Astrocyte of the cerebellum (primary cell): ENCODE results near the gene VTI1B.
A peak's percentile ranks its signal among the peaks of the same experiment; 100 is the strongest.
"Not testable (repeated sequence)": the region's sequence is repeated elsewhere in the genome, so short reads cannot be mapped to it uniquely, and the experiment has no call there.

Source experiments
- DNase-seq: peaks from one replicate; pipeline ENCODE4 v3.0.0-alpha.2; 2011; ENCODE audit warnings: low read depth
- H3K4me3 ChIP-seq: 2 replicates; pipeline ENCODE4 v1.5.1; 2011; ENCODE audit warnings: mild to moderate bottlenecking, low read depth, low read length, moderate library complexity
- in situ Hi-C: cut with HindIII; loops from 2 replicates; pipeline ENCODE4 v1.10.0; 2017; ENCODE audit warnings: low sequenced_read_pairs
- TF ChIP-seq, protein P1 (sequence below): IDR thresholded peaks from 2 replicates; pipeline ENCODE4 v1.5.1; 2012; ENCODE audit warnings: low read length, low read depth, moderate library complexity, mild to moderate bottlenecking; ENCODE audit errors: missing control alignments

VTI1B gene

DNA sequence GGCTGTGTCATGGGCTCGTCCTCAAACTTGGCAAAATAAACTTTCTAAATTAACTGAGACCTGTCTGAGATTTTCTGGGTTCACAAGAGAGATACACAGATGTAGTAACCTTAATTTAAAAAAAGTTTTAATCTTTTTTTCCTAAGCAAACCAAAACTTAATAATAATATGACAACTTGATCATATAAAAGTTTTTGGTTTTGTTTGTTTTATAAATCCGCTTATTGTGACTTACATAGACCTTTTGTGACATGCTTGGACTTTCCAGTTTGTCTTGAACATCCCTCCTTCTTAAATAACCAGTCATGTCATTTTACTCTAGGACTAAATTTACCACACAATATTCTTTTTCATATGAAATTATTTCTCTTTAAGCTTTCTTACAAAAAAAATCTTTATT lies 35.8 kb upstream of the VTI1B start:
- H3K4me3 ChIP-seq, result no peak overlapping the region
- DNase-seq, result no peak
- in situ Hi-C loops, result no loop called here
- TF ChIP-seq, protein P1, sequence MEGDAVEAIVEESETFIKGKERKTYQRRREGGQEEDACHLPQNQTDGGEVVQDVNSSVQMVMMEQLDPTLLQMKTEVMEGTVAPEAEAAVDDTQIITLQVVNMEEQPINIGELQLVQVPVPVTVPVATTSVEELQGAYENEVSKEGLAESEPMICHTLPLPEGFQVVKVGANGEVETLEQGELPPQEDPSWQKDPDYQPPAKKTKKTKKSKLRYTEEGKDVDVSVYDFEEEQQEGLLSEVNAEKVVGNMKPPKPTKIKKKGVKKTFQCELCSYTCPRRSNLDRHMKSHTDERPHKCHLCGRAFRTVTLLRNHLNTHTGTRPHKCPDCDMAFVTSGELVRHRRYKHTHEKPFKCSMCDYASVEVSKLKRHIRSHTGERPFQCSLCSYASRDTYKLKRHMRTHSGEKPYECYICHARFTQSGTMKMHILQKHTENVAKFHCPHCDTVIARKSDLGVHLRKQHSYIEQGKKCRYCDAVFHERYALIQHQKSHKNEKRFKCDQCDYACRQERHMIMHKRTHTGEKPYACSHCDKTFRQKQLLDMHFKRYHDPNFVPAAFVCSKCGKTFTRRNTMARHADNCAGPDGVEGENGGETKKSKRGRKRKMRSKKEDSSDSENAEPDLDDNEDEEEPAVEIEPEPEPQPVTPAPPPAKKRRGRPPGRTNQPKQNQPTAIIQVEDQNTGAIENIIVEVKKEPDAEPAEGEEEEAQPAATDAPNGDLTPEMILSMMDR, result no peak

DNA sequence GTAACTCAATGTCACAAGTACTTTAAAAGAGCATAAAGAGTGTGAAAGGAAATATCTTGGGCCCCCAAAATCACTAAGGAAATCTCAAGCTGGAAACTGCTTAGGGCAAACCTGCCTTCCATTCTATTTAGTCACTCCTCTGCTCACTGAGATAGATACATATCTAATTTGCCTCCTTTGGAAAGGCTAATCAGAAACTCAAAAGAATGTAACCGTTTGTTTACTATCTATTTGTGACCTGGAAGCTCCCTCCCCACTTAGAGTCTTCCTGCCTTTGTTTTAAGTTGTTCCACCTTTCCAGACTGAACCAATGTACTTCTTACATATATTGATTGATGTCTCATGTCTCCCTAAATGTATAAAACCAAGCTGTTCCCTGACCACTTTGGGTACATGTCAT lies 35.4 kb upstream of the VTI1B start:
- H3K4me3 ChIP-seq, DNase-seq, in situ Hi-C loops: not testable (repeated sequence)

DNA sequence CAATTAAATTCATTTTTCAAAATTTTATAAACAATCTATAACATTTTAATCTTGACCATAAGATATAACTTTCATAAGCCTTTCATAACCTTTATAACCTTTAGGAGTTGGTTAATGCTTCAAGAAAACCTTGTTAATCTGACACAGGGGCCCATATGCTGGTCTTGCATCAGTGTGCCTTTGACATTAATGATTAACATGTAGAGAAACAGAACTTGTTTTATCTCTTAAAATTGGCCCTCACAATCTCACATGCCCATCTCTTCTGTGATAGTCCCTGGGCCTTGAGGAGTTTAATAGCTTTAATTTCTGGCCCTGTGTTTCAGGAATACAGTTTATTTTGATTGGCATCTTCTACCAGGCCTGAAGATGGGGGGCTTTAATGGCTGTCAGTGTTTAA lies 34.9 kb upstream of the VTI1B start:
- in situ Hi-C loops, DNase-seq, H3K4me3 ChIP-seq: not testable (repeated sequence)

DNA sequence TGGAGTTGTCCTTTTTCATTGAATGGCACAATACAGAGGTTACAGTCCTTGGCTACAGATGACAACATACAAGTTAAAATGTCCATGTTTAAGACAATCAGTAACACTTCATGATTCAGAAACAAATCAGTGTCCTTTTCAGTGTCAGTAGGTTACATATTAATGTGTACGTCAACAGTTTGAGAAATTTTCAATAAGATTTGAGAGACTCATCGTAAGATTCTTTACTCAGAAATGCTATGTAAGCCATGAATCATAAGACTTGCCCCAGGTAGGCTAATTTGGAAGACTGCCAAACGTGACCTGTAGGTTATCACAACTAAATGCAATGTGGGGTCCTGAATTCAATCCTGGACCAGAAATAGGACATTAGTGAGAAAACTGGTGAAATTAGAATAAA lies 30.8 kb upstream of the VTI1B start:
- TF ChIP-seq, protein P1, result no peak
- in situ Hi-C loops, result no loop called here
- no peak for DNase-seq
- H3K4me3 ChIP-seq, result no peak overlapping the region

DNA sequence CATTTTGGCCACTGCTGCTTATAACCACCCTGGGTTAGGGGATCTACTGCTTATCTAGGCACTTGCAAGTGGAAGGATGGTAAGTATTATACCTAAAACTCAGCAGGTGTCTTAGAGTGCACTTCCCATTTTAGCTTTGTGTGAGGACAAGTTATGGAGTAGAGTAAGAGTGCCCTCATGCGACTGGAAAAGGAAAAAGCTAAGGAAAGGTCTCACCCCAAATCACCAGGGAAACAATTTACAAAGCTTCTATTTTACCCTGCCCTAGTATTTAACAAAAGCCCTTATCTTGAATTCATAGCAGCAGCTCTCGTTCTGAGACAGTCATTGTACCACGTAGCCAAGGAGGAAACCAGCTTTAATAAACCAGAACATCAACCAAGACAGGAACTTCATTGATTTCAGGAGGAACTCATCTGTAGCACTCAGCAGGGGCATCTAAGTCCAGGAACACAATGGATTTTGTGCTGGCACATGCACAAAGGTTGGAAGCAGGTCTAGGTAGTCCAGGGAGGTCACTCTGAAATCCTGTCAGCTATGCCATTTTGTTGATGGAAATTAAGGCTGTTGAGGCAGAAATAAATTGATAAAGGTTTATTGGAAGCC lies 30.2 kb upstream of the VTI1B start:
- H3K4me3 ChIP-seq, result no peak overlapping the region
- peak; percentile 44 for DNase-seq
- TF ChIP-seq, protein P1, result peak; percentile 79
- in situ Hi-C loops, result no loop called here

DNA sequence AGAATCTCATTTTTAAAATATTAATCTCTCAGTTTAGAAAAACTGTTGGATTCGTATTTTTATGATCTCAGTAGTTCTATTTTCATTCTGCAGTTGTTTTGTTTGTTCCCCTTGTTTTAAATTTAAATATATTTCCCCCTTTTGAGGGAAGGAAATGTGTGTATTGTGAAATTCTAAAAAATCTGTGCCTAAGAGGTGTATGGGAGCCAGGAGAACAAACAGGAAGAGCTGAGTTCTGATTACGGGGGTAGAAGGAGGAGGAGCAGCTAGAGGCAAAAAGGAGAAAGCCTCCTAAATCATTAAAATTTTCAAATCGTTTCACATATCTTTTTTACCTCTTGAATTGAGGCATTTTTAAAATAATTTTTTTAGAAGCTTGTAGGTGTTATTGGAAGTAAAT lies 29.6 kb upstream of the VTI1B start:
- no peak overlapping the region for H3K4me3 ChIP-seq
- in situ Hi-C loops, result no loop called here
- DNase-seq, result no peak
- TF ChIP-seq, protein P1, result no peak

DNA sequence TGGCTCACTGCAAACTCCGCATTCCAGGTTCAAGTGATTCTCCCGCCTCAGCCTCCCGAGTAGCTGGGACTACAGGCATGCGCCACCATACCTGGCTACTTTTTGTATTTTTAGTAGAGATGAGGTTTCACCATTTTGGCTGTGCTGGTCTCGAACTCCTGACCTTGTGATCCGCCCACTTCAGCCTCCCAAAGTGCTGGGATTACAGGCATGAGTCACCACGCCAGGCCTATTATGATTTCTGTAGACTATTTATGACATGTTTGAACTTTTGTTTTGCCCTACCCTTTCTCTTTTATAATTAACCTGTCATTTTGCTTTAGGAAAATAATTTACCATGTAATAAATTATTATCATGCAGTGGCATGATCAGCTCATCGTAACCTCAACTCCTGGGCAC lies 27.1 kb upstream of the VTI1B start, which contains the start of gene RDH12:
Gene RDH12, plus strand, starts transcription at position 395 of the 400 bp plus-strand sequence. CDS start 20,757 bp downstream, outside the sequence.
- H3K4me3 ChIP-seq, in situ Hi-C loops, DNase-seq: not testable (repeated sequence)

DNA sequence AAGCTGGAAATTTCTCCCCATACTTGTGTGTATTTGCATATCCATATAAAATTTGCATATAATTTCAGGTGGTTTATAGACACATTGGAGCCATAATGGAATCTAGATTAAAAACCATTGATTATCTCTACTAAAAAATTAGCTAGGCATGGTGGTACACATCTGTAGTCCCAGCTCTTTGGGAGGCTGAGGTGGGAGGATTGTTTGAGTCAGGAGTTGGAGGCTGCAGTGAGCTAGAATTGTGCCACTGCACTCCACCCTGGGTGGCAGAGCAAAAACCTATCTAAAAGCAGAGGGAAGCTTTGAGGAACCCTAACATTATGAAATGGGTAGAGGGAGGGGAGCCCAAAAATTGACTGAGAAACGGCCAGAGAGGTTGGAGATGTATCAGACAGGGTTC lies 23.7 kb upstream of the VTI1B start:
- no peak overlapping the region for H3K4me3 ChIP-seq
- TF ChIP-seq, protein P1, result no peak
- no peak for DNase-seq
- in situ Hi-C loops, result no loop called here
